ES-I3 (cell line): ENCODE results near the gene FHIP1A.

Source experiments
- H3K36me3 ChIP-seq: 2 replicates; pipeline ENCODE4 v1.6.1; 2013; ENCODE audit warnings: mild to moderate bottlenecking, low read length, control low read depth, moderate library complexity; ENCODE audit not compliant: insufficient read depth
- H3K4me1 ChIP-seq: 2 replicates; pipeline ENCODE4 v1.6.1; 2013; ENCODE audit warnings: mild to moderate bottlenecking, control low read depth, low read length; ENCODE audit not compliant: insufficient read depth
- H3K9ac ChIP-seq: 2 replicates; pipeline ENCODE4 v1.6.1; 2013; ENCODE audit warnings: low read depth, mild to moderate bottlenecking, low read length, moderate library complexity
- H3K9me3 ChIP-seq: 2 replicates; pipeline ENCODE4 v1.6.1; 2013; ENCODE audit warnings: mild to moderate bottlenecking, low read length, moderate library complexity; ENCODE audit not compliant: control insufficient read depth, insufficient read depth

The FHIP1A gene

DNA sequence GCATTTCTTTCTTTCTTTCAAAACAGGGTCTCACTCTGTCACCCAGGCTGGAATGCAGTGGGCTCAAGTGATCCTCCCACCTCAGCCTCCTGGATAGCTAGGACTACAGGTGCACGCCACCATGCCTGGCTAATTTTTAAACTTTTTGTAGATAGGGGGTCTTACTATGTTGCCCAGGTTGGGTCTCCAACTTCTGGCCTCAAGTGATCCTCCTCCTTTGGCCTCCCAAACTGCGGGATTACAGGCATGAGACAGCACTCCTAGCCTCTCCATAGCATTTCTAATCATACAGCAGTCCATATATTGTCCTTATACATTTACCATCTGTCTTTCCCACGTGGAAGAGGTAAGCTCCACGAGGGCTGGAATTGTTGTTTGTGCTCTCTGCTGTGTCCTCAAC, 2.0 kb upstream of the FHIP1A start:
- H3K36me3 ChIP-seq, result no peaks in the 10 kb centered on the region

GRCh38 chr4:151407466-151408379, 1.3 kb upstream of the FHIP1A start:
- Histone ChIP-seq H3K9ac (peak overlapping the region; percentile 64; the same call in 1 of the 2 replicates), H3K4me1 (no peaks in the 10 kb centered on the region), H3K36me3 (no peaks in the 10 kb centered on the region), H3K9me3 (no peaks in the 10 kb centered on the region)

More for the DNA sequence above, 2.0 kb upstream of the FHIP1A start:
- no peaks in the 10 kb centered on the region for H3K9me3 ChIP-seq
- no peaks in the 10 kb centered on the region for H3K4me1 ChIP-seq
- H3K9ac ChIP-seq, result no peak overlapping the region

GRCh38 chr4:151408380-151408629, 671 bp upstream of the FHIP1A start:
- Histone ChIP-seq H3K9ac (peak overlapping the region; percentile 64; the same call in 1 of the 2 replicates), H3K4me1 (no peaks in the 10 kb centered on the region), H3K36me3 (no peaks in the 10 kb centered on the region), H3K9me3 (no peaks in the 10 kb centered on the region)

- H3K36me3 ChIP-seq, result no peaks in the 10 kb centered on the region
- no peaks in the 10 kb centered on the region for H3K4me1 ChIP-seq
- H3K9ac ChIP-seq, result peak overlapping the region; percentile 58
- H3K9me3 ChIP-seq, result no peaks in the 10 kb centered on the region
Observed at GRCh38 chr4:151409470-151410313, 716 bp downstream of the FHIP1A start.

GRCh38 chr4:151415978-151416377, 7.0 kb downstream of the FHIP1A start:
- Histone ChIP-seq H3K4me1 (peaks cover 24% of the 10 kb centered on the region), H3K9ac (no peak overlapping the region), H3K9me3 (no peaks in the 10 kb centered on the region), H3K36me3 (no peaks in the 10 kb centered on the region)

GRCh38 chr4:151417164-151417571, 8.2 kb downstream of the FHIP1A start:
- Histone ChIP-seq H3K4me1 (peaks cover 33% of the 10 kb centered on the region), H3K9me3 (no peaks in the 10 kb centered on the region), H3K9ac (no peak overlapping the region), H3K36me3 (no peaks in the 10 kb centered on the region)

- no peak overlapping the region for H3K9ac ChIP-seq
- no peaks in the 10 kb centered on the region for H3K36me3 ChIP-seq
- peaks cover 33% of the 10 kb centered on the region for H3K4me1 ChIP-seq
- H3K9me3 ChIP-seq, result no peaks in the 10 kb centered on the region
Observed at GRCh38 chr4:151417766-151418376, 8.9 kb downstream of the FHIP1A start.

DNA sequence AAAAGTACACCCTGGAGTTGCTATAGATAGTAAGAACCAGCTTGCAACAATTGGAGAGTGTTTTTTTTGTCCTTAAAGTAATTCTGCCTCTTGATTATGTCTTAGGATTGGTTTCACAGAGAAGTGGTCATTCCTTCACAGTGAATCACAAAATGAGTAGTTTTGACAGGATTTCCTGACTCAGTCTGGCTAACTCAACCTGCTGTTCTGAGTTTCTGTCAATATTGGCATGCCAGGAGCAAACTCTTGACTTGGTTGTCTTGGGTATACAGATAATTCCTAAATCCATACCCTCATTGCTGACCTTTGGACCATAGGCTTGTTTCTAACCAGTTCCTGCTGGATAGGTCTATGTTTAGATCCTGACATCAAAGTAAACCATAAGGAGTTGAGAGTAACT, 9.4 kb downstream of the FHIP1A start:
- Histone ChIP-seq H3K36me3 (no peaks in the 10 kb centered on the region), H3K9me3 (no peaks in the 10 kb centered on the region), H3K9ac (no peak overlapping the region), H3K4me1 (peaks cover 33% of the 10 kb centered on the region)

DNA sequence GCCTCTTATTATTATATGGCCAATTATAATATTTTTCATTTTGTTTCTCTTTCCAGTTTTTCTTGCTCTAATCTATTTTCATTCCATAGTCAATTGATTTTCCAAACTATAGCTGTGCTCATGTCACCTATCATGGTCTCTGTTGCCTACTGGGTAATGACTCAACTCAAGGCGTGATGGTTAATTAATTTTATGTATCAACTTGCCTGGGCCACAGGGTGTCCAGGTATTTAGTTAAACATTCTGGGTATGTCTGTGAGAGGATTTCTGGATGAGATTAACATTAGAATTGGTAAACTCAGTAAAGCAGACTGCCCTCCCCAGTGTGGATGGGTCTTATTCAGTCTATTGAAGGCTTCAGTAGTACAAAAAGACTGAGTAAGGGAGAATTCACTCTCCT, 9.9 kb downstream of the FHIP1A start:
- no peak overlapping the region for H3K9ac ChIP-seq
- no peaks in the 10 kb centered on the region for H3K9me3 ChIP-seq
- H3K4me1 ChIP-seq, result peaks cover 33% of the 10 kb centered on the region
- H3K36me3 ChIP-seq, result no peaks in the 10 kb centered on the region

DNA sequence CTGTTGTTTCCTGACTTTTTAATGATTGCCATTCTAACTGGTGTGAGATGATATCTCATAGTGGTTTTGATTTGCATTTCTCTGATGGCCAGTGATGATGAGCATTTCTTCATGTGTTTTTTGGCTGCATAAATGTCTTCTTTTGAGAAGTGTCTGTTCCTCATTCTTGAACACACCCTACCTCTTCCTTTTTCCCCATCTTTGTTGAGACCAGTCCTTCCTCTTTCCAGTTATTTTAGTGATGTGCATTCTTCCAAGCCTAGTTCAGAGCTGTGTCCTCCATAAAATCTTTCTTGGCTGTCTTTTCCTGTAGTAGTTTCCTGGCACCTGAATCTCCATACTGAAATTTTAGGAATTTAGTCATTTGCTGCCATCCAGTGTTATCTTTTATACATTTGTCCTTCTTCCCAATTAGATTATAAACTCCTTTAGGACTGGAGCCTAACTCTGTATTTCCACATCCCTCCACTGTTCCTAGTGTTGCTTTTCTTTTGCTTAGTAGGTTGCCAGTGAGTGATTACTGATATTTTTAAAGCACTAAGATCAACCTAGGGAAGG, 11.4 kb downstream of the FHIP1A start:
- Histone ChIP-seq H3K4me1 (peaks cover 33% of the 10 kb centered on the region), H3K36me3 (no peaks in the 10 kb centered on the region), H3K9ac (no peak overlapping the region), H3K9me3 (no peaks in the 10 kb centered on the region)

DNA sequence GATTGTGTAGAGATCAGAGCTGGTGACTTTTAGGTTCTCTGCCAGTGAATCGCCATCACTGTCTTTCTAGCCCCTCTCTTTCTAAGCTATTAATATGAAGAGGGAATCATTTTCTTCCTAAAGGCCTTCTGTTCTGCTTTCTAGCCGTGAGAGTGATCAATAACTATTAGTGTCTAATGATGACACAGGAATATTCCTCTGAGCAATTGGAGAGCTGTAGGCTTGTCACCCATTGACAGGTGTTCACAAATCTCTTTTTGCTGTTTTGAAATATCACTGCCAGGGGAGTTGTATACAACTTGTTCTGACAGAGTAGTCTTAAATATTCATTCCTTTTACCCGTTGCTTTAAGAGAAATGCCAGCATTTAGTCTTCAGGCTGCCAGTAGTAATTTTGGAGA, 13.9 kb downstream of the FHIP1A start:
- H3K36me3 ChIP-seq, result no peaks in the 10 kb centered on the region
- no peak overlapping the region for H3K9ac ChIP-seq
- no peaks in the 10 kb centered on the region for H3K9me3 ChIP-seq
- peaks cover 25% of the 10 kb centered on the region for H3K4me1 ChIP-seq

- no peaks in the 10 kb centered on the region for H3K9me3 ChIP-seq
- no peaks in the 10 kb centered on the region for H3K36me3 ChIP-seq
- no peak overlapping the region for H3K9ac ChIP-seq
- H3K4me1 ChIP-seq, result peaks cover 29% of the 10 kb centered on the region; the same call in 1 of the 2 replicates
Observed at GRCh38 chr4:151426513-151426912, 17.5 kb downstream of the FHIP1A start.

DNA sequence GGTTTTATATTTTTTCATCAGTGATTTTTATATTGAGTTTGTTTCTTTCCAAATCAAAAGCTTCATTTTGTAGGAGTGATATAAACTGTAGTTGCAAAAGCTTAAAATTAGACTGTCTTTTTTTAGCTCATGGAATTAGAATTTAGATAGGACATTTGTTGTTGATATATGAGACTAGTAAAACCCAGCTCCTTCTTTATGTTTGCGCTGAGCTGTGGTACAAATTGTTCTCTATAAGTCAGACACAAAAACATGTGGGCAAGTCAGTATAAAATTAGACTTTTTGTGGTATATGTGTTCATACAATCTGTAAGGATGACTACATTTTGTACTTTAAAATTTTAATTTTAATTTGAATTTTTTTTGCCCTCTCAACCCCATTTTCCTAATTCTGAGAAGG, 18.3 kb downstream of the FHIP1A start:
- Histone ChIP-seq H3K4me1 (peaks cover 26% of the 10 kb centered on the region; the same call in 1 of the 2 replicates), H3K36me3 (no peaks in the 10 kb centered on the region), H3K9ac (no peak overlapping the region), H3K9me3 (no peaks in the 10 kb centered on the region)

DNA sequence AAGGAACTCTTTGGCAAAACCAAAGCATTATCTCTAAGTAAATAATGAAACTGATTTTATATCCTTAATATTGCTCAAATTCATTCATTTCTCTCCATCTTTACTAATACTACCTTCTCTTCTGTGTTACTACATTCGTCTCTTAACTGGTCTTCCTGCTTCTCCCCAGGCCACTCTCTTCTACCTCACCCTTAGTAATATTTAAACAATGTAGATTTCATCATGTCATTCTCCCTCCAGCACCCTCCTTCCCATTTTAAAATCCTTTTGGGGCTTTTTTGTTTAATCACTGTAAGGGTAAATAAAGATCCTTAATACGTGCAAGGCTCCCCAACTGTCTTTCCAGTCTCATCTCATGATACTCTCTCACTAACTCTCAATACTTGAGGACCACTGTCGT, 19.4 kb downstream of the FHIP1A start:
- Histone ChIP-seq H3K9ac (no peak overlapping the region), H3K4me1 (peaks cover 32% of the 10 kb centered on the region; the same call in 1 of the 2 replicates), H3K9me3 (no peaks in the 10 kb centered on the region), H3K36me3 (no peaks in the 10 kb centered on the region)
